WTC11 (cell line): ENCODE data around the gene SDR42E2.

Source experiments
- CTCF ChIP-seq: fragments of 200-600 bp; IDR thresholded peaks from 2 replicates; pipeline ENCODE4 v1.8.0; 2022; ENCODE audit warnings: antibody characterized with exemption
- ELF4 ChIP-seq: sonication (generic); formaldehyde crosslinking; IDR thresholded peaks from 2 replicates; pipeline ENCODE4 v1.8.1; 2022; ENCODE audit warnings: low read depth, mild to moderate bottlenecking, moderate library complexity, missing genetic modification reagents

GRCh38 chr16:22206013-22206841 lies 43.9 kb downstream of the SDR42E2 start, which contains the start of gene EEF2K:
- peak; percentile 57 for TF ChIP-seq CTCF
- no peak for TF ChIP-seq ELF4 (CRISPR knock-in tag)
